GM23248 (cell line): Measurements from ENCODE around the gene TRPM5. TPM values are rescaled to one million over a fixed set of nuclear protein-coding genes. Genes with fewer than 3 reads are reported as not detected.

Source experiments
- DNase-seq: peaks from one replicate; pipeline ENCODE4 v3.0.0-alpha.2; 2015
- H2AFZ ChIP-seq: fragments of 200-600 bp; sonication (generic); 2 replicates; pipeline ENCODE4 v1.6.1; 2016; ENCODE audit warnings: antibody characterized with exemption
- H3F3A ChIP-seq: fragments of 200-600 bp; sonication (generic); 2 replicates; pipeline ENCODE4 v1.6.1; 2016; ENCODE audit warnings: mild to moderate bottlenecking, antibody characterized with exemption, mixed run types; ENCODE audit not compliant: insufficient read depth
- H3K27ac ChIP-seq: fragments of 200-600 bp; sonication (generic); 2 replicates; pipeline ENCODE4 v1.5.1; 2016; ENCODE audit warnings: mild to moderate bottlenecking
- H3K27me3 ChIP-seq: fragments of 200-600 bp; sonication (generic); replicated peaks from 2 replicates; pipeline ENCODE4 v1.6.1; 2016; ENCODE audit warnings: mild to moderate bottlenecking; ENCODE audit not compliant: insufficient read depth
- H3K36me3 ChIP-seq: fragments of 200-600 bp; sonication (generic); 2 replicates; pipeline ENCODE4 v1.6.1; 2016; ENCODE audit warnings: low read depth, mild to moderate bottlenecking
- H3K4me1 ChIP-seq: fragments of 200-600 bp; sonication (generic); 2 replicates; pipeline ENCODE4 v1.6.1; 2016; ENCODE audit warnings: mild to moderate bottlenecking; ENCODE audit not compliant: insufficient read depth
- H3K4me2 ChIP-seq: fragments of 200-600 bp; sonication (generic); one replicate; pipeline ENCODE4 v1.6.1; 2016; ENCODE audit warnings: mild to moderate bottlenecking; ENCODE audit not compliant: unreplicated experiment
- H3K4me3 ChIP-seq: fragments of 200-600 bp; sonication (generic); 2 replicates; pipeline ENCODE4 v1.5.1; 2016; ENCODE audit warnings: mild to moderate bottlenecking
- H3K79me2 ChIP-seq: fragments of 200-600 bp; sonication (generic); 2 replicates; pipeline ENCODE4 v1.6.1; 2016; ENCODE audit warnings: mild to moderate bottlenecking; ENCODE audit not compliant: insufficient read depth
- H3K9ac ChIP-seq: fragments of 200-600 bp; sonication (generic); 2 replicates; pipeline ENCODE4 v1.6.1; 2016; ENCODE audit warnings: mild to moderate bottlenecking
- H3K9me2 ChIP-seq: fragments of 200-600 bp; sonication (generic); 2 replicates; pipeline ENCODE4 v1.6.1; 2016; ENCODE audit warnings: mixed run types, mild to moderate bottlenecking, moderate library complexity; ENCODE audit not compliant: insufficient read depth
- H3K9me3 ChIP-seq: fragments of 200-600 bp; sonication (generic); one replicate; pipeline ENCODE4 v1.6.1; 2017; ENCODE audit warnings: low read depth
- H4K20me1 ChIP-seq: fragments of 200-600 bp; sonication (generic); 2 replicates; pipeline ENCODE4 v1.6.0; 2016; ENCODE audit not compliant: insufficient read depth
- EZH2 ChIP-seq: fragments of 200-600 bp; sonication (generic); IDR thresholded peaks from 2 replicates; pipeline ENCODE4 v1.6.1; 2018; ENCODE audit warnings: antibody characterized with exemption, mild to moderate bottlenecking; ENCODE audit not compliant: insufficient read depth, poor library complexity, severe bottlenecking
- EZH2phosphoT487 ChIP-seq: fragments of 200-600 bp; sonication (generic); IDR thresholded peaks from 2 replicates; pipeline ENCODE4 v1.6.1; 2018; ENCODE audit warnings: antibody characterized with exemption, moderate library complexity, mild to moderate bottlenecking, low read depth; ENCODE audit not compliant: insufficient read depth
- WGBS, 2 experiments: methylation state at CpG; one replicate each; pipeline ENCODE4 v1.1.6; 2015 to 2017; ENCODE audit warnings: low lambda C conversion rate in 2 of 2, low coverage in 1 of 2; ENCODE audit errors: missing lambda C conversion rate in 2 of 2; 5-methylcytosine and 5-hydroxymethylcytosine counted together
- in situ Hi-C: fragments of 300-500 bp; cut with MboI; formaldehyde crosslinking; loops from 2 replicates; pipeline ENCODE4 v1.15.0; 2020
- polyA plus RNA-seq: library from polyadenylated mRNA; unstranded; fragments of >200 nt; fragmentation: Nextera tagmentation; extraction: Ambion mirVana; gene quantifications from 2 replicates; pipeline ENCODE4 v1.2.1, GENCODE V29; 2016
- total RNA-seq: library from RNA; depleted of rRNA; stranded (reverse); fragments of >200 nt; shearing (Covaris generic); gene quantifications from 2 replicates; pipeline ENCODE4 v1.2.3, GENCODE V29; 2014; rRNA removed

The TRPM5 gene
- not detected in 2 replicates for total RNA-seq
- polyA plus RNA-seq, result not detected in 2 replicates

GRCh38 chr11:2443881-2444820, at the start of gene TRPM5:
TSS of gene TRPM5 (minus strand) at chr11:2444514. CDS start at chr11:2423036, 21,478 bp downstream.
- no peak for DNase-seq
- Histone ChIP-seq H3K9me3 (no peaks in the 10 kb centered on the region), H3K4me2 (no peak within 1 kb of the TSS), H3K4me1 (no peaks in the 10 kb centered on the region), H3K27ac (no peak within 1 kb of the TSS), H3K36me3 (no peaks in the 10 kb centered on the region), H3F3A (no peaks in the 10 kb centered on the region), H3K79me2 (no peaks in the 10 kb centered on the region), H3K9me2 (no peaks in the 10 kb centered on the region), H2AFZ (no peak within 1 kb of the TSS), H3K4me3 (no peak within 1 kb of the TSS), H4K20me1 (no peaks in the 10 kb centered on the region), H3K9ac (no peak within 1 kb of the TSS), H3K27me3 (peaks cover 29% of the 10 kb centered on the region)
- in situ Hi-C loops, result no loop called here
- TF ChIP-seq EZH2phosphoT487, result no peak
- no peak for TF ChIP-seq EZH2
- WGBS, 2 experiments, result 10 to 13% methylated on average over 29 to 62 of the region's 64 CpGs

GRCh38 chr11:2489083-2489482, 44.8 kb upstream of the TRPM5 start:
- TF ChIP-seq EZH2, result no peak
- TF ChIP-seq EZH2phosphoT487, result no peak
- WGBS, 2 experiments, result 0% methylated on average over 2 of the region's 2 CpGs
- in situ Hi-C loops, result no loop called here

GRCh38 chr11:2488004-2488403, 43.7 kb upstream of the TRPM5 start:
- Histone ChIP-seq H3F3A (no peaks in the 10 kb centered on the region), H2AFZ (no peak overlapping the region), H3K9ac (no peak overlapping the region), H3K36me3 (no peaks in the 10 kb centered on the region), H3K9me3 (no peaks in the 10 kb centered on the region), H3K9me2 (no peaks in the 10 kb centered on the region), H3K27me3 (peaks cover 23% of the 10 kb centered on the region; the same call in 1 of the 2 replicates), H3K27ac (no peak overlapping the region), H3K4me3 (no peak overlapping the region), H4K20me1 (no peaks in the 10 kb centered on the region), H3K4me2 (no peak overlapping the region), H3K4me1 (no peaks in the 10 kb centered on the region), H3K79me2 (no peaks in the 10 kb centered on the region)
- in situ Hi-C loops, result no loop called here
- TF ChIP-seq EZH2 (no peak), EZH2phosphoT487 (no peak)
- no peak for DNase-seq

More at GRCh38 chr11:2489083-2489482, 44.8 kb upstream of the TRPM5 start:
- no peaks in the 10 kb centered on the region for H3K9me2 ChIP-seq
- no peak overlapping the region for H3K4me2 ChIP-seq
- H2AFZ ChIP-seq, result no peak overlapping the region
- H3K79me2 ChIP-seq, result no peaks in the 10 kb centered on the region
- no peak overlapping the region for H3K9ac ChIP-seq
- H3K4me1 ChIP-seq, result no peaks in the 10 kb centered on the region
- H3F3A ChIP-seq, result no peaks in the 10 kb centered on the region
- H4K20me1 ChIP-seq, result no peaks in the 10 kb centered on the region
- no peaks in the 10 kb centered on the region for H3K36me3 ChIP-seq
- H3K4me3 ChIP-seq, result no peak overlapping the region
- no peaks in the 10 kb centered on the region for H3K9me3 ChIP-seq
- peaks cover 14% of the 10 kb centered on the region; the same call in 1 of the 2 replicates for H3K27me3 ChIP-seq
- no peak overlapping the region for H3K27ac ChIP-seq
- no peak for DNase-seq

GRCh38 chr11:2484576-2485125, 40.3 kb upstream of the TRPM5 start:
- DNase-seq, result no peak
- Histone ChIP-seq H3K4me2 (no peak overlapping the region), H2AFZ (no peak overlapping the region), H3K9me2 (no peaks in the 10 kb centered on the region), H3K9me3 (no peaks in the 10 kb centered on the region), H3K9ac (no peak overlapping the region), H3K27me3 (peaks cover 19% of the 10 kb centered on the region; the same call in 1 of the 2 replicates), H3K79me2 (no peaks in the 10 kb centered on the region), H3F3A (no peaks in the 10 kb centered on the region), H3K4me1 (no peaks in the 10 kb centered on the region), H4K20me1 (no peaks in the 10 kb centered on the region), H3K27ac (no peak overlapping the region), H3K4me3 (no peak overlapping the region), H3K36me3 (no peaks in the 10 kb centered on the region)
- in situ Hi-C loops, result no loop called here
- 63% methylated on average over 16 of the region's 16 CpGs for WGBS, 2 experiments
- no peak for TF ChIP-seq EZH2
- TF ChIP-seq EZH2phosphoT487, result no peak
